WTC11 (cell line): ENCODE data around the gene ARHGAP44. TPM values are rescaled to one million over a fixed set of nuclear protein-coding genes. Genes with fewer than 3 reads are reported as not detected.

Experiments used
- ATAC-seq: fragments of 200-7000 bp; cut with Tn5 transposase; 2 replicates; pipeline ENCODE4 v1.10.0; 2021; ENCODE audit warnings: mild to moderate bottlenecking, moderate library complexity
- CTCF ChIA-PET: fragments of 300-600 bp; sonication (Branson Sonifier 250); formaldehyde crosslinking; loops from one replicate; lab custom pipeline; 2021; ENCODE audit warnings: antibody characterized with exemption; lab: Charles Lee
- POLR2A ChIA-PET: fragments of 350-600 bp; sonication (Branson Sonifier 250); formaldehyde crosslinking; loops from one replicate; lab custom pipeline; 2021; ENCODE audit warnings: antibody characterized with exemption; lab: Charles Lee
- DNase-seq: peaks from one replicate; pipeline ENCODE4 v3.0.0; 2021; ENCODE audit warnings: low spot score
- H3K27ac Mint-ChIP-seq: 2 replicates; pipeline ENCODE4 v1.8.0; 2021; ENCODE audit warnings: mixed read lengths
- H3K27me3 Mint-ChIP-seq: 2 replicates; pipeline ENCODE4 v1.8.0; 2021; ENCODE audit warnings: low read depth, mild to moderate bottlenecking, moderate library complexity, mixed read lengths
- H3K36me3 Mint-ChIP-seq: 2 replicates; pipeline ENCODE4 v1.8.0; 2021; ENCODE audit warnings: mixed read lengths
- H3K4me1 Mint-ChIP-seq: 2 replicates; pipeline ENCODE4 v1.8.0; 2022; ENCODE audit warnings: mixed read lengths
- H3K4me3 Mint-ChIP-seq: 2 replicates; pipeline ENCODE4 v1.8.0; 2021; ENCODE audit warnings: mild to moderate bottlenecking, moderate library complexity, mixed read lengths
- H3K9me3 Mint-ChIP-seq: 2 replicates; pipeline ENCODE4 v1.8.0; 2021; ENCODE audit warnings: mixed read lengths
- ARID4B ChIP-seq: sonication (generic); formaldehyde crosslinking; IDR thresholded peaks from 2 replicates; pipeline ENCODE4 v1.8.0; 2023; ENCODE audit warnings: missing genetic modification reagents, mild to moderate bottlenecking, borderline replicate concordance
- ATF2 ChIP-seq: sonication (generic); formaldehyde crosslinking; IDR thresholded peaks from 2 replicates; pipeline ENCODE4 v1.8.1; 2022; ENCODE audit warnings: low read depth, missing genetic modification reagents, borderline replicate concordance
- ATF3 ChIP-seq: sonication (generic); formaldehyde crosslinking; conservative IDR thresholded peaks from 2 replicates; pipeline ENCODE4 v1.8.1; 2022; ENCODE audit warnings: mild to moderate bottlenecking, missing genetic modification reagents
- ATF6 ChIP-seq: sonication (generic); formaldehyde crosslinking; IDR thresholded peaks from 2 replicates; pipeline ENCODE4 v1.8.1; 2023; ENCODE audit warnings: mild to moderate bottlenecking, missing genetic modification reagents
- E2F4 ChIP-seq: sonication (generic); formaldehyde crosslinking; IDR thresholded peaks from 2 replicates; pipeline ENCODE4 v1.8.1; 2022; ENCODE audit warnings: low read depth, mild to moderate bottlenecking, moderate library complexity, missing genetic modification reagents, borderline replicate concordance
- FOXP1 ChIP-seq: sonication (generic); formaldehyde crosslinking; IDR thresholded peaks from 2 replicates; pipeline ENCODE4 v1.8.0; 2022; ENCODE audit warnings: missing genetic modification reagents, mild to moderate bottlenecking, moderate library complexity, borderline replicate concordance
- GRHL2 ChIP-seq: fragments of 250-450 bp; sonication (Bioruptor Pico); IDR thresholded peaks from 2 replicates; pipeline ENCODE4 v1.8.0; 2022; ENCODE audit warnings: mild to moderate bottlenecking, moderate library complexity; ENCODE audit not compliant: insufficient replicate concordance, severe bottlenecking
- JAZF1 ChIP-seq: fragments of 250-450 bp; sonication (Bioruptor Pico); IDR thresholded peaks from 2 replicates; pipeline ENCODE4 v1.9.0; 2021; ENCODE audit warnings: moderate library complexity, mild to moderate bottlenecking, inconsistent platforms
- KAT7 ChIP-seq: sonication (generic); formaldehyde crosslinking; IDR thresholded peaks from 2 replicates; pipeline ENCODE4 v1.8.1; 2023; ENCODE audit warnings: missing genetic modification reagents, mild to moderate bottlenecking, borderline replicate concordance
- NFATC4 ChIP-seq: fragments of 250-450 bp; sonication (Bioruptor Pico); IDR thresholded peaks from 2 replicates; pipeline ENCODE4 v1.9.0; 2021; ENCODE audit warnings: mild to moderate bottlenecking
- NR2C2 ChIP-seq: sonication (generic); formaldehyde crosslinking; IDR thresholded peaks from 2 replicates; pipeline ENCODE4 v1.8.0; 2022; ENCODE audit warnings: mild to moderate bottlenecking, missing genetic modification reagents
- RORB ChIP-seq: fragments of 250-450 bp; sonication (Bioruptor Pico); IDR thresholded peaks from 2 replicates; pipeline ENCODE4 v1.9.0; 2021; ENCODE audit warnings: mild to moderate bottlenecking
- SP1 ChIP-seq: sonication (generic); formaldehyde crosslinking; conservative IDR thresholded peaks from 2 replicates; pipeline ENCODE4 v1.8.1; 2022; ENCODE audit warnings: missing genetic modification reagents
- STAT6 ChIP-seq: sonication (generic); formaldehyde crosslinking; conservative IDR thresholded peaks from 2 replicates; pipeline ENCODE4 v1.8.1; 2023; ENCODE audit warnings: mild to moderate bottlenecking, low read depth, missing genetic modification reagents, moderate library complexity
- TEAD4 ChIP-seq: sonication (generic); formaldehyde crosslinking; IDR thresholded peaks from 2 replicates; pipeline ENCODE4 v1.8.0; 2022; ENCODE audit warnings: mild to moderate bottlenecking, missing genetic modification reagents
- ZNF138 ChIP-seq: sonication (generic); formaldehyde crosslinking; conservative IDR thresholded peaks from 2 replicates; pipeline ENCODE4 v1.8.1; 2022; ENCODE audit warnings: mild to moderate bottlenecking, moderate library complexity, missing genetic modification reagents
- ZNF232 ChIP-seq: sonication (generic); formaldehyde crosslinking; IDR thresholded peaks from 2 replicates; pipeline ENCODE4 v1.8.0; 2022; ENCODE audit warnings: mild to moderate bottlenecking, missing genetic modification reagents
- ZNF317 ChIP-seq: sonication (generic); formaldehyde crosslinking; IDR thresholded peaks from 2 replicates; pipeline ENCODE4 v1.8.1; 2023; ENCODE audit warnings: low read depth, mild to moderate bottlenecking, moderate library complexity, missing genetic modification reagents, borderline replicate concordance
- ZNF423 ChIP-seq: fragments of 250-450 bp; sonication (Bioruptor Pico); IDR thresholded peaks from 2 replicates; pipeline ENCODE4 v2.1.2; 2022; ENCODE audit warnings: mild to moderate bottlenecking, moderate library complexity
- ZNF671 ChIP-seq: fragments of 250-450 bp; sonication (Bioruptor Pico); IDR thresholded peaks from 2 replicates; pipeline ENCODE4 v1.8.0; 2021; ENCODE audit warnings: mild to moderate bottlenecking
- total RNA-seq: library from RNA; stranded (reverse); gene quantifications from 3 replicates; pipeline ENCODE4 v1.2.3, GENCODE V29; 2021

The ARHGAP44 gene
- total RNA-seq, 1 experiment from 2014 or later = 23.8 TPM

- ATAC-seq (no peak), DNase-seq (no peak)
- peaks cover 15% of the 10 kb centered on the region for H3K4me1 Mint-ChIP-seq
- ChIA-PET POLR2A (no interaction called here), CTCF (no interaction called here)
- peaks cover 10% of the 10 kb centered on the region for H3K36me3 Mint-ChIP-seq
- peak overlapping the region; percentile 27; the same call in 1 of the 2 replicates for H3K27ac Mint-ChIP-seq
- no peak overlapping the region for H3K4me3 Mint-ChIP-seq
- H3K27me3 Mint-ChIP-seq = no peaks in the 10 kb centered on the region
- H3K9me3 Mint-ChIP-seq = no peaks in the 10 kb centered on the region
- no peak for TF ChIP-seq ZNF423 (CRISPR knock-in tag)
- TF ChIP-seq STAT6 (CRISPR knock-in tag) = no peak
- TF ChIP-seq ZNF317 (CRISPR knock-in tag) = no peak
- TF ChIP-seq GRHL2 (CRISPR knock-in tag) = no peak
- no peak for TF ChIP-seq ZNF671 (CRISPR knock-in tag)
- TF ChIP-seq NR2C2 (CRISPR knock-in tag) = no peak
- no peak for TF ChIP-seq ATF3 (CRISPR knock-in tag)
- no peak for TF ChIP-seq ZNF232 (CRISPR knock-in tag)
- TF ChIP-seq ATF6 (CRISPR knock-in tag) = no peak
- TF ChIP-seq ARID4B = no peak
- no peak for TF ChIP-seq TEAD4 (CRISPR knock-in tag)
These were observed 189.9 kb downstream of the ARHGAP44 start for GRCh38 chr17:12979246-12979645.

GRCh38 chr17:12979826-12980500, 190.7 kb downstream of the ARHGAP44 start:
- Mint-ChIP-seq H3K27me3 (no peaks in the 10 kb centered on the region), H3K9me3 (no peaks in the 10 kb centered on the region), H3K36me3 (peaks cover 10% of the 10 kb centered on the region), H3K4me3 (no peak overlapping the region), H3K4me1 (peaks cover 12% of the 10 kb centered on the region), H3K27ac (peak overlapping the region; percentile 27; the same call in 1 of the 2 replicates)
- no peak for ATAC-seq
- CTCF ChIA-PET = interaction anchor here (0.6 kb wide), 2 partner anchors 52 to 238 kb away, joined by 3 read pairs; no protein-coding TSS in a partner anchor
- POLR2A ChIA-PET = no interaction called here
- DNase-seq = no peak
- no peak for TF ChIP-seq E2F4
- TF ChIP-seq KAT7 (CRISPR knock-in tag) = no peak
- no peak for TF ChIP-seq ATF6 (CRISPR knock-in tag)
- no peak for TF ChIP-seq RORB (CRISPR knock-in tag)
- no peak for TF ChIP-seq GRHL2 (CRISPR knock-in tag)
- TF ChIP-seq NFATC4 (CRISPR knock-in tag) = no peak
- no peak for TF ChIP-seq ZNF138 (CRISPR knock-in tag)
- no peak for TF ChIP-seq JAZF1 (CRISPR knock-in tag)
- no peak for TF ChIP-seq SP1
- TF ChIP-seq ATF2 (CRISPR knock-in tag) = no peak
- no peak for TF ChIP-seq FOXP1 (CRISPR knock-in tag)
